GM19397 (cell line): ENCODE measurements around the gene CMTM6.
"Not testable (repeated sequence)": the region's sequence is repeated elsewhere in the genome, so short reads cannot be mapped to it uniquely, and the experiment has no call there.

Experiments
- ATAC-seq: cut with Tn5 transposase; IDR thresholded peaks from one replicate; pipeline ENCODE4 v1.9.1; 2021; ENCODE audit warnings: mild to moderate bottlenecking, moderate library complexity; ENCODE audit not compliant: unreplicated experiment

Gene CMTM6

GRCh38 chr3:32467333-32468070 is 35.1 kb downstream of the CMTM6 start:
- peak; percentile 70 for ATAC-seq

DNA sequence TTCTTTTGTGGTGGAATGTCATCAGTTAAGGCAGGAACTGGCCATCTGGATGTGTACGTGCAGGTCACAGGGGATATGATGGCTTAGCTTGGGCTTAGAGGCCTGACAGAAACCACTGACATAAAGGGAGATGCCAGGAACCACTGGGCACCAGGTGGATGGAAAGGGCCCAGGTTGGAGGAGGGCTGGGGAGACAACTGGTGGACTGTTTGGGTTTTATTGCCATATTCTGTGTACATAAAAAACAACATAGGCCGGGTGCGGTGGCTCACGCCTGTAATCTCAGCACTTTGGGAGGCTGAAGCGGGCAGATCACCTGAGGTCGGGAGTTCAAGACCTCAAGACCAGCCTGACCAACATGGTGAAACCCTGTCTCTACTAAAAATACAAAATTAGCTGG is 35.8 kb downstream of the CMTM6 start:
- not testable (repeated sequence) for ATAC-seq

DNA sequence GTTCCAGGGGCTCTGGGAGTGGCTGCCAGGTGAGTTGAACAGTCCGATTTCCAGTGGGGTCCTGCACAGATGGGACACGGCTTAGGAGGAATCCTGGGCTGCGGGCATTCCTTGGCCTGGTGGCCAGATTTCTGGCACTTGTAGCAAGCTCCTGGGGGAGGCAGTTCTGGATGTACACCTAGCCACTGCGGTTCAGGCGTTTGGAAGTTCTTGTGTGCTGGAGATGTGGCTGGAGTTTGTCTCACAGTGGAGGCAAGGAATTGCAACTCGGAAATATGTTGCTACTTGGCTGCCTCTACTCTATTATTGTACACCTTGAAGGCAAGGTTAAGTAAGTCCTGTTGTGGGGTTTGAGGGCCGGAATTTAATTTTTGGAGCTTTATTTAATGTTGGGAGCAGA is 37.9 kb downstream of the CMTM6 start:
- ATAC-seq = not testable (repeated sequence)

DNA sequence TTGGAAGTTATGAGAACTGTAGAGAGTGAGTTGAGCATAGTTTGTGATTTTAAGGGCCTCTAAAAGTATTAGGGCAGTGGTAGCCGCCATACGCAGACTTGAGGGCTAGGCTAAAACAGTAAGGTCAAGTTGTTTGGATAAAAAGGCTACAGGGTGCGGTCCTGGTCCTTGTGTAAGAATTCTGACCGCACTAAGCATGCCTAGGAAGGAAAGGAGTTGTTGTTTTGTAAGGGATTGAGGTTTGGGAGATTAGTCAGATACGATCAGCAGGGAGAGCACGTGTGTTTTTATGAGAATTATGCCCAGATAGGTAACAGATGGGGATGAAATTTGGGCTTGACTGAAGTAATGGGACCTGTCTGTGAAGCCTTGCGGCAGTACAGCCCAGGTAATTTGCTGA is 39.2 kb downstream of the CMTM6 start:
- not testable (repeated sequence) for ATAC-seq

DNA sequence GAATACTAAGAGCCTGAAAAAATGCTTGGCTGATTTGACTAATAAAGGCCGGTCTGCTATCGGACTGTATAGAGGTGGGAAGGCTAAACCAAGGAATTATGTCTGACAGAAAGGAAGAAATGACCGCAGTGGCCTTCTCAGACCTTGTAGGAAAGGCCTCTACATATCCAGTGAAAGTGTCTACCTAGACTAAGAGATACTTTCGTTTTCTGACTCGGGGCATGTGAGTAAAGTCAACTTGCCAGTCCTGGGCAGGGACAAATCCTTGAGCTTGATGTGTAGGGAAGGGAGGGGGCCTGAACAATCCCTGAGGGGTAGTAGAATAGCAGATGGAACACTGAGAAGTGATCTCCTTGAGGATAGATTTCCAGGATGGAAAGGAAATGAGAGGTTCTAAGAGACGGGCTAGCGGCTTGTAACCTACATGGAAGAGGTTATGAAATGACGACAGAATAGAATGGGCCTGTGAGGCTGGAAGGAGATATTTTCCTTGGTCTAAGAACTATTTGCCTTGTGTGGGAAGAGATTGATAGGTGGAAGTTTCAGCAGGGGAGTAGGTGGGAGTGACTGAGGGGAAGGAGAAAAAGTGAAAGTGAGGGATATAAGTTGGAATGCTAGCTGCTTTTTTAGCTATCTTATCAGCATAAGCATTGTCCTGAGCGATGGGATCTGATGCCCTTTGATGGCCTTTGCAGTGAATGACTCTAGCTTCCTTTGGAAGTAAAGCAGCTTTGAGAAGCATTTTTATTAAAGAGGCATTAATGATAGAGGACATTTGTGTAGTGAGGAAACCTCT is 40.3 kb downstream of the CMTM6 start:
- ATAC-seq = not testable (repeated sequence)

DNA sequence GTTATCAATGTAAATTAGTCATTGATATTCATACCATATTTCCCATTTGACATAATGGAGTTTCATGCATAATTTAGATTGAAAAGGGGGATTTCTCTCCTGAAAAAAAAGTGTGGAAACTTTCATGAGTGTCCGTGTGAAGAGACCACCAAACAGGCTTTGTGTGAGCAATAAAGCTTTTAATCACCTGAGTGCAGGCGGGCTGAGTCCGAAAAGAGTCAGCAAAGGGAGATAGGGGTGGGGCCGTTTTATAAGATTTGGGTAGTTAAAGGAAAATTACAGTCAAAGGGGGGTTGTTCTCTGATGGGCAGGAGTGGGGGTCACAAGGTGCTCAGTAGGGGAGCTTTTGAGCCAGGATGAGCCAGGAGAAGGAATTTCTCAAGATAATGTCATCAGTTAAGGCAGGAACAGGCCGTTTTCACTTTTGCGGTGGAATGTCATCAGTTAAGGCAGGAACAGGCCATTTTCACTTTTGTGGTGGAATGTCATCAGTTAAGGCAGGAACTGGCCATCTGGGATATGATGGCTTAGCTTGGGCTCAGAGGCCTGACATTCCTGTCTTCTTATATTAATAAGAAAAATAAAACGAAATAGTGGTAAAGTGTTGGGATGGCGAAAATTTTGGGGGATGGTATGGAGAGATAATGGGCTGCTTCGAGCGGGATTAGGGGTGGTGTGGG is 41.7 kb downstream of the CMTM6 start:
- ATAC-seq = not testable (repeated sequence)

GRCh38 chr3:32460031-32460749 is 42.5 kb downstream of the CMTM6 start:
- ATAC-seq = peak; percentile 84

- ATAC-seq = no peak
Measured at GRCh38 chr3:32459450-32459849, 43.2 kb downstream of the CMTM6 start.

GRCh38 chr3:32457971-32458471 is 44.6 kb downstream of the CMTM6 start:
- no peak for ATAC-seq

DNA sequence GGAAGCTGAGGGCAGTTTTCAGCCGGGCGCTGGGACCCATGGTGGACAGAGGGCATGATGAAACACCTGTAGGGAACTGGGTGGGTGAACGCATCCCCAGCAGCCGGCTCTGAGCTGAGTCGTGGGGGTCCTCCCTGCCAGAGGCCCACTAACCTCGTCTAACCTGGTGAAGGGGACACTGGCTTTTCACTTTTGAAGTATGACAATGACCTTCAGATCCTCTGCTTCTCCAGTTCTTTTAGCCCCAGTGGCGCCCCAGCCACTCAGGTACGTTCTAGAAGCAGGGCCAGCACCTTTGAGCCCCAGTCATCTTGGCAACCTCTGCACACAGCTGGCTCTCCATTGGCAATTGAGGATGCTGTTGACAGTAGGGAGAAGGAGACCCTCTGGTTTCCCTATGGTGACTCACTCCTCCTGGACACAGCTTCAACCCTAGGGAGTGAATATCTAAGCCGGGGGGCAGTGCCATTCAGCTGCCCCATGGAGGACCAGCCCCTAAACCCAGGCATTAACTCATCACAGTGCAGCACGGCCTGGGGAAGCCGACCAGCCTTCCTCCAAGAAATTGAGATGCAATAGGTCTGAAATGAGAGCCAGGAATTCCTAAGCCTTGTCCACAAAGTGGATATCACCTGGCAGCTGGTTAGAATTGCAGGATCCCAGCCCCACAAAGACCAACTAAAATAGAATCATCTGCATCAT is 46.1 kb downstream of the CMTM6 start:
- ATAC-seq = no peak

DNA sequence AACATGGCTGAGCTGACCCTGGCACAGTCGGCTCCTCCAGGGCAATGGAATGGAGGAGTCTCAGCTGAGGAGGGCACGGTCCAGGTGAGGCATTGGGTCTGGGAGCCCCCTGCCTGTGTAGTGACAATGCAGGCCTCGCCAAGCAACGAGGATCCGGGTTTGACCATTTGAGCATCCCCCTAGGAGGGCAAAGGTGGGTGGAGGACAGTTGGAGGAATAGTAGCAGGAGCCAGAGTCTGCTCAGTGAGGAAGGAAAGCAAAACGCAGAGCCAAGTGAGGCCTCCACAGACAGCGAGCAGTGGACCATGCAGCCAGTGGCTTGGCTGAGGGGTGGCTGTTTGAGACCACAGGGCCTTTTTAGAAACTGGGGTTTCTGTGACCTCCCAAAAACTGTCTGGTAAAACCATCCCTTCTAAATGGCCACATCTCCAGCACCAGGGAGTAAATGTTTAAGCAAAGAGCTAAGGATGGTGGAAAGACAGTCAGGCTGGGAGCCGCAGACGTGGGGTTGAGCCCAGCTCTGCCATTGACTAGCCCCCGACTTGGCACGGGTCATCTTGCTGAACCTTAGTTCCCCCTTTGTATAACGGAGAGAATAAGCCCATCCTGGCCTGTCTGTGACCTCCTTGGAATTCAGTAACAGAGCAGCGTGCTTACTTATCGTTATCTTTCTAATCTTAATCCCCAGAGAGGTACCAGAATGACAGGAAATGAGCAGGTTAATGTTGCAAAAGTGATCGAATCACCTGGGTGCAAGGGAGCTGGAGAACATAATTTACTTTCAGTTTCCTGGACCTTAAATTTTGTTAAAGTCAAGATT is 46.8 kb downstream of the CMTM6 start:
- no peak for ATAC-seq

DNA sequence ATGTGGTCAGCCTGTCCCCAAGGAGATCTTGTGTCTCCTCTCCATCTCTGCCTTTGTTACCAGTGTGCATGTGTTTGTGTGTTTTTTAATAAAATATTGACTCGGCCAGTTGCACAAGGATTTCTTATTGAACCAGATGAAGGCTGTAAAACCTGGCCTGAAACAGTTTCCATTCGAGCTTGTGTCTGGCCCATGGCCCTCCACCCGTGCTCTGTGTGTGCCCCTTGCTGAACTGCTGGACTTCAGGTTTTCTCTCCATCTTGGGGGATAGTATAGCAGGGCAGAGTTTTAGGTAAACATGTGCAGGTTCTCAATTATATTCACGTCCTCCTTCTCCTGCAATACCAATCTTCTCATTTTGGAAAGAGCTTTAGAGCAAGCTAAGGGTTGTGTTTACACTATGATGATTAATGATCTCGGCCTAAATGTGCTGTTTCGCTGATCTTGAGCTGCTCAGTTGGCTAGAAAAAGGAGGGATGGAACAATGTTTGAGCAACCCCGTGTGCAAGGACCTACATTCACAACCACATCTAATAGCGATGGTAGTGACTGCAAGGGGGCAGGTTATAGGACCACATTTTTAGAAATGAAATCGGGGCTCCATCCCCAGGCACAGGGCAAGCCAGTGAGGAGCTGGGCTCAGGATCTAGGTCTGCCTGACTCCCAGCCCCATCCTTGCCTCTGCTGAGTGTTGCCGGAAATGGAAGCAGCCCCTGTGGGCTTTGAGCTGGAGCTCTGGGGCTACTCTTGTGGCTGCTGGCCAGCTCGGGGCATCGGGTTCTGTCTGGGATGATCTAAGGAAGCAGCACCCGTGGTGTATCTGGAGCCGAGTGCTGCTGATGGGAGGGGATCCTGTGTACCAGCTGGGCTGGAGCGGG is 47.7 kb downstream of the CMTM6 start:
- ATAC-seq = no peak

- ATAC-seq = no peak
Measured at GRCh38 chr3:32454111-32454510, 48.5 kb downstream of the CMTM6 start.

DNA sequence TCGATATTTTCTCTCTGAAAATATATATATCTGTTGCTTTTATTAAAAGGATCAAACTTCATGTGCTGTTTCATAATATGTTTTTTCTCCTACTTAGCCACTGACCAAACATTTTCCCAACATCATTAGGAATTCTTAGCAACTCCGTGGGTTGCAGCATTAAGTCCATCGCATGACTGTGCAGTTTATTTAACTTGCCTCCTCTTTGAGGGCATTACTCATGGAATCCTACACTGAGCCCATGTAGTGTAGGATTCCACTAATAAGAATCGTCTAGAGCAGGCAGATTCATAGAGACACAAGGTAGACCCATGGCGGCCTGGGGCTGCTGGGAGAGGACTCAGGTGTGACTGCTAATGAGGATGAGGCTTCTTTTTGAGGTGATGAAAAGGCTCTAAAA is 49.3 kb downstream of the CMTM6 start:
- ATAC-seq = no peak

DNA sequence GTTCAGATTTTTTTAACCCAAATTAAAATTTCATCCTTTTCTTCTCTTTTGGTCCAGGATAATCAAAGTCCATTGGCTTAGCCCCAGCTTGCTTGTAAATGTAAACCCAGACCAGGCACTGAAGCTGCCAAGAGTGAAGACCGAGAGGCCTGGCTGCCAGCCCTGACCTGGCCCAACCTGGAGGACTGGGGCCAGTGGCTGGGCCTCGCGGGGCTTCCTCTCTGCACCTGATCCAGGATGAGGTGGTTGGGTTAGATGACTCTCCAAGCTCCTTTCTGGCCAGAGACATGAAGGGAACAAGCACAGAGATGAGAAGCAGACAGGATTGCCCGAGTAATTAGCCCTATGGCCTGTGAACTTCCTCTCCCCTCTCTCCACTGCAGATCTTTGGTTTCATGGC is 50.6 kb downstream of the CMTM6 start:
- ATAC-seq = no peak

DNA sequence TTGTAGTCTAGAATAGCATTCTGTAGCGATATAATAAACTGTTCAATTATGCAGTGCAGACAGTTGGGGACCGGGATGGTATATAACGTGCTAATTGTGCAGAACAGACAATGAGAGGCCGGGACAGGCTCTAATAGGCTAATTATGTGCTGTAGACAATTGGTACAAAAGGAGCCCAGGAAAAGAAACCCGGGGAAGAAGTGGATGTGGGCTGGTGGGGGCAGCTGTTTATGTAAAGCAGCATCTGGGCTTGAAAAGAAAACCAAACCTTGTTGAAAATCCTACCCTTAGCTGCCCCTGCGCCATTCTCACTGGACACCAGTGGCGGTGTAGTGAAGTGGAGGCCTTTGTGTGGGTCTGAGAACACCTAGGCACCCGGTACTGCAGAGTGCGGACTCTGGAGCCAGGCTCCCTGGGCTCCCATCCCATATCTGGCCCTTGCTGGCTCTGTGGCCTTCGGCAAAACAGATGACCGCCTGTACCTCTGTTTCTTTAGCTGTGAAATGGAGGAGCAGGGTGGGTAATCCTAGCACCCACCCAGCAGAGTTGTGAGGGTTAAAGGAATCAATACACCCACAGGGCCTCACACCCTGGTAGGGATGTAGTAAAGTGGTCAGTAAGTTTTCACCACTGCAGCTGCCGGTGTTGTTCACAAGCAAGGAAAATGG is 51.5 kb downstream of the CMTM6 start:
- ATAC-seq = no peak

- no peak for ATAC-seq
Measured at GRCh38 chr3:32450426-32450825, 52.2 kb downstream of the CMTM6 start.

DNA sequence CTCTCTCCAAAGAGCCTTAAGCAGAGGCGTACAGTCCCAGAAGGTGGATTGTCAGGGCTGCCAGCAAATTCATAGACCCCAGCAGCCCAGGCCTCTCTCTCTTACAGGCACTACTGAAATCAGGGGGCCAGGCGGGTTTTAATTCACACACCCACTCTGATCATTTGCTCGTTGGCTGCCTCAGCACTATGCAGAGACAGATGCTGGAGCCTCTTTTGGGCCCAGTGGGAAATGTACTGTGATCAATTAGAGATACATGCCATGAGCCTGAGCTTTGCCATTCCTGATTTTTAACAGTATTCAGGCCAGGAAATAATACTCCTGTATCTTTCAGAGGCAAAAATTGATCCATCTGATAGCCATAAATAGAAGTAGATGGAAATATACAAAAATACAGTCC is 53.0 kb downstream of the CMTM6 start:
- ATAC-seq = no peak
